ENCODE results near the gene SMCO4. TPM values are rescaled to one million over a fixed set of nuclear protein-coding genes. Genes with fewer than 3 reads are reported as not detected.

SMCO4 gene
- total RNA-seq, 2 experiments from 2014 or later: 0.30 TPM; not detected in 1

GRCh38 chr11:93480256-93480655 lies 62.9 kb downstream of the SMCO4 start:
- intact Hi-C loops (cut with DNase I, micrococcal nuclease): loop anchor here in 1 of 2 experiments (5.0 kb wide), 1 partner anchor 62 kb away; the partner anchor contains the start of gene SMCO4
- H3K36me3 ChIP-seq (ENCODE audit: insufficient read depth, low read length): peaks cover 2% of the 10 kb centered on the region
- Mint-ChIP-seq H3K9me3 (no peaks in the 10 kb centered on the region), H3K27ac (no peak overlapping the region), H3K4me1 (ENCODE audit: low read depth) (no peaks in the 10 kb centered on the region), H3K4me3 (no peak overlapping the region), H3K36me3 (ENCODE audit: low read depth) (no peaks in the 10 kb centered on the region), H3K27me3 (no peaks in the 10 kb centered on the region)
- ChIA-PET CTCF (no interaction called here), POLR2A (no interaction called here)
- no peaks in the 10 kb centered on the region for H3K27me3 ChIP-seq (ENCODE audit: control insufficient read depth in 1 of 2, insufficient read depth in 2 of 2, low read length in 2 of 2)
- H3K4me1 ChIP-seq (ENCODE audit: insufficient read depth, low read length): no peaks in the 10 kb centered on the region
- TF ChIP-seq CTCF (IDR thresholded peaks at IDR 0.05): no peak
- H3K9me3 ChIP-seq (ENCODE audit: control insufficient read depth in 1 of 2, insufficient read depth in 1 of 2, low read length in 2 of 2): peaks cover 0 to 4% of the 10 kb centered on the region in 2 experiments
- H3K4me3 ChIP-seq (ENCODE audit: low read length): no peak overlapping the region
- no peak for DNase-seq
- no peak for ATAC-seq (ENCODE audit: poor library complexity)
- H3K27ac ChIP-seq (ENCODE audit: low read depth in 1 of 2, low read length in 2 of 2): no peak overlapping the region

GRCh38 chr11:93478841-93479240 lies 64.3 kb downstream of the SMCO4 start:
- H3K4me1 Mint-ChIP-seq (ENCODE audit: low read depth): no peaks in the 10 kb centered on the region
- intact Hi-C loops (cut with DNase I, micrococcal nuclease): no loop called here
- Histone ChIP-seq H3K4me1 (ENCODE audit: insufficient read depth, low read length) (no peaks in the 10 kb centered on the region), H3K9me3 (ENCODE audit: control insufficient read depth in 1 of 2, insufficient read depth in 1 of 2, low read length in 2 of 2) (peaks cover 0 to 4% of the 10 kb centered on the region in 2 experiments), H3K27me3 (ENCODE audit: control insufficient read depth in 1 of 2, insufficient read depth in 2 of 2, low read length in 2 of 2) (no peaks in the 10 kb centered on the region), H3K27ac (ENCODE audit: low read depth in 1 of 2, low read length in 2 of 2) (no peak overlapping the region), H3K4me3 (ENCODE audit: low read length) (no peak overlapping the region), H3K36me3 (ENCODE audit: insufficient read depth, low read length) (peaks cover 2% of the 10 kb centered on the region)
- H3K27ac Mint-ChIP-seq: no peak overlapping the region
- H3K27me3 Mint-ChIP-seq: no peaks in the 10 kb centered on the region
- no peaks in the 10 kb centered on the region for H3K9me3 Mint-ChIP-seq
- DNase-seq (no peak), ATAC-seq (ENCODE audit: poor library complexity) (no peak)
- no peak for TF ChIP-seq CTCF (IDR thresholded peaks at IDR 0.05)
- ChIA-PET CTCF (no interaction called here), POLR2A (no interaction called here)
- no peak overlapping the region for H3K4me3 Mint-ChIP-seq
- no peaks in the 10 kb centered on the region for H3K36me3 Mint-ChIP-seq (ENCODE audit: low read depth)

GRCh38 chr11:93477684-93478234 lies 65.4 kb downstream of the SMCO4 start:
- Mint-ChIP-seq H3K4me3 (no peak overlapping the region), H3K27me3 (no peaks in the 10 kb centered on the region), H3K4me1 (ENCODE audit: low read depth) (no peaks in the 10 kb centered on the region), H3K9me3 (no peaks in the 10 kb centered on the region), H3K36me3 (ENCODE audit: low read depth) (no peaks in the 10 kb centered on the region), H3K27ac (no peak overlapping the region)
- no peak for TF ChIP-seq CTCF (IDR thresholded peaks at IDR 0.05)
- Histone ChIP-seq H3K27me3 (ENCODE audit: control insufficient read depth in 1 of 2, insufficient read depth in 2 of 2, low read length in 2 of 2) (no peaks in the 10 kb centered on the region), H3K9me3 (ENCODE audit: control insufficient read depth in 1 of 2, insufficient read depth in 1 of 2, low read length in 2 of 2) (peaks cover 0 to 4% of the 10 kb centered on the region in 2 experiments), H3K4me3 (ENCODE audit: low read length) (no peak overlapping the region), H3K36me3 (ENCODE audit: insufficient read depth, low read length) (peaks cover 2% of the 10 kb centered on the region), H3K4me1 (ENCODE audit: insufficient read depth, low read length) (no peaks in the 10 kb centered on the region), H3K27ac (ENCODE audit: low read depth in 1 of 2, low read length in 2 of 2) (no peak overlapping the region)
- DNase-seq (no peak), ATAC-seq (ENCODE audit: poor library complexity) (no peak)
- POLR2A ChIA-PET: no interaction called here
- CTCF ChIA-PET: no interaction called here
- intact Hi-C loops (cut with DNase I, micrococcal nuclease): no loop called here

Data from CD4-positive, alpha-beta T cell (primary cell).